Vagina (tissue), 2 donors: ENCODE data around the gene ESPN. TPM values are rescaled to one million over a fixed set of nuclear protein-coding genes. Genes with fewer than 3 reads are reported as not detected.

Source experiments
- DNase-seq, 2 donors: peaks; one replicate each; pipeline ENCODE4 v3.0.0-alpha.2; 2017; ENCODE audit errors: extremely low spot score in 2 of 2
- H3K27ac ChIP-seq: fragments of 200-600 bp; sonication (generic); one replicate; pipeline ENCODE4 v1.5.1; 2019
- H3K27me3 ChIP-seq: fragments of 200-600 bp; sonication (generic); one replicate; pipeline ENCODE4 v1.5.1; 2019
- H3K36me3 ChIP-seq, 2 donors: fragments of 200-600 bp; sonication (generic); one replicate each; pipeline ENCODE4 v1.5.1; 2017 to 2019
- H3K4me1 ChIP-seq: fragments of 200-600 bp; sonication (generic); one replicate; pipeline ENCODE4 v1.5.1; 2019
- H3K4me3 ChIP-seq, 2 donors: fragments of 200-600 bp; sonication (generic); 1 replicate in 1 of 2; 2 replicates in 1 of 2; pipeline ENCODE4 v1.5.1; 2016 to 2019
- H3K9me3 ChIP-seq: fragments of 200-600 bp; sonication (generic); one replicate; pipeline ENCODE4 v1.5.1; 2019
- POLR2A ChIP-seq, 2 donors: fragments of 450-650 bp; IDR thresholded peaks; one replicate each; pipeline ENCODE4 v1.6.1; 2017; ENCODE audit warnings: antibody characterized with exemption in 2 of 2, mild to moderate bottlenecking in 2 of 2, moderate library complexity in 2 of 2
- POLR2AphosphoS5 ChIP-seq, 2 donors: sonication (generic); formaldehyde crosslinking; IDR thresholded peaks; one replicate each; pipeline ENCODE4 v1.9.0; 2017; ENCODE audit warnings: antibody characterized with exemption in 2 of 2, mild to moderate bottlenecking in 2 of 2, low read depth in 1 of 2; ENCODE audit not compliant: insufficient read depth in 1 of 2
- intact Hi-C: fragments of 100-400 bp; cut with DNase I; formaldehyde crosslinking; loops from one replicate; pipeline ENCODE4 v1.15.1; 2023
- total RNA-seq: library from RNA; depleted of rRNA; stranded (reverse); fragments of >200 nt; gene quantifications from one replicate; pipeline ENCODE4 v1.2.3, GENCODE V29; 2016
- TF ChIP-seq, protein P1 (sequence below), 3 experiments: fragments of 450-650 bp in 2 of 3; fragments of 200-600 bp in 1 of 3; sonication (generic) in 1 of 3; IDR thresholded peaks; one replicate each; pipeline ENCODE4 v1.5.1; 2017 to 2019; ENCODE audit warnings: antibody characterized with exemption in 3 of 3, mild to moderate bottlenecking in 2 of 3, moderate library complexity in 2 of 3

Gene ESPN
- total RNA-seq, 1 donor from 2014 or later = 77.1 TPM

DNA sequence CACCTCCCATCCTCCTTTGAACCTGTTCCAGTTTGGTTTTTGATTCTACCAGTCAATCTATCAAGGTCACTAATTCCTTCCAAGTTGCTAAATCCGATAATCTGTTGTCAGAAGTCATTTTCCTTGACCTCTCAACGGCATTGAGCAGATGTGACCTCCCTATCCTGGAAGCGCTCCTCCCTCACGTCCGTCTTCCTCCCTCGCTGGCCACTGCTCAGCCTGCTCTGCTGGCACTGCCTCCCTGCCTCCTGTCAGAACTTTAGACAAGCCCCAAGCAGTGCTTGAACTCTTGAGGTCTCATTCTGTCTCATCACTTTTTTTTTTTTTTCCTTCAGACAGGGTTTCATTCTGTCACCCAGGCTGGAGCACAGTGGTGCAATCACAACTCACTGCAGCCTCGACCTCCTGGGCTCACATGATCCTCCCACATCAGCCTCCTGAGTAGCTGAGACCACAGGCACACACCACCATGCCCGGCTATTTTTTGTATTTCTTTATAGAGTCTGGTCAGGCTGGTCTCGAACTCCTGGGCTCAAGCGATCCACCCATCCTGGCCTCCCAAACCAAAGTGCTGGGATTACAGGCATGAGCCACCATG is 26.6 kb upstream of the ESPN start:
- H3K27ac ChIP-seq = no peak overlapping the region
- H3K4me3 ChIP-seq = no peak overlapping the region
- no peaks in the 10 kb centered on the region for H3K36me3 ChIP-seq
- no peak for DNase-seq
- H3K4me1 ChIP-seq = peaks cover 6% of the 10 kb centered on the region
- H3K9me3 ChIP-seq = no peaks in the 10 kb centered on the region
- H3K27me3 ChIP-seq = no peaks in the 10 kb centered on the region
- intact Hi-C loops = no loop called here
- TF ChIP-seq POLR2A (IDR thresholded peaks at IDR 0.05) = no peak
- TF ChIP-seq, protein P1, sequence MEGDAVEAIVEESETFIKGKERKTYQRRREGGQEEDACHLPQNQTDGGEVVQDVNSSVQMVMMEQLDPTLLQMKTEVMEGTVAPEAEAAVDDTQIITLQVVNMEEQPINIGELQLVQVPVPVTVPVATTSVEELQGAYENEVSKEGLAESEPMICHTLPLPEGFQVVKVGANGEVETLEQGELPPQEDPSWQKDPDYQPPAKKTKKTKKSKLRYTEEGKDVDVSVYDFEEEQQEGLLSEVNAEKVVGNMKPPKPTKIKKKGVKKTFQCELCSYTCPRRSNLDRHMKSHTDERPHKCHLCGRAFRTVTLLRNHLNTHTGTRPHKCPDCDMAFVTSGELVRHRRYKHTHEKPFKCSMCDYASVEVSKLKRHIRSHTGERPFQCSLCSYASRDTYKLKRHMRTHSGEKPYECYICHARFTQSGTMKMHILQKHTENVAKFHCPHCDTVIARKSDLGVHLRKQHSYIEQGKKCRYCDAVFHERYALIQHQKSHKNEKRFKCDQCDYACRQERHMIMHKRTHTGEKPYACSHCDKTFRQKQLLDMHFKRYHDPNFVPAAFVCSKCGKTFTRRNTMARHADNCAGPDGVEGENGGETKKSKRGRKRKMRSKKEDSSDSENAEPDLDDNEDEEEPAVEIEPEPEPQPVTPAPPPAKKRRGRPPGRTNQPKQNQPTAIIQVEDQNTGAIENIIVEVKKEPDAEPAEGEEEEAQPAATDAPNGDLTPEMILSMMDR (IDR thresholded peaks at IDR 0.05) = no peak
- no peak for TF ChIP-seq POLR2AphosphoS5 (IDR thresholded peaks at IDR 0.05; ENCODE audit: insufficient read depth in 1 of 2, low read depth in 1 of 2)

DNA sequence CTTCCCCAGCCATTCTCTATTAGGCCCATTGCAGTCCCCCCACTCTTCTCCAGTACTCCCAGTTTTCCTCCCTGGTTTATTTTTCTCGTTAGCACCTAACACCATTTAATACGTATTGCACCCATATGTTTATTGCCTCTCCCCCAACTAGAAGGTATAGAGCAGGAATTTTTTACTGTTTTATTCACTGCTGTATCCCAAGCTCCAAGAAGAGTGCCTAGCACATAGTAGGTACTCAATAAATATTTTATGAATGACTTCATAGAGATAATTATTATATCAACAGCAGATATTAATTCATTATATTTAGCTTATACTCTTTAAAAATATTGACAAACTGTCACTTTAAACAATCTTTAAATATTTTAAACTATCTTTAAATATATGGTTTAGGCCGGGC is 25.3 kb upstream of the ESPN start:
- intact Hi-C loops = no loop called here
- DNase-seq = no peak
- H3K4me3 ChIP-seq = no peak overlapping the region
- TF ChIP-seq POLR2AphosphoS5 (IDR thresholded peaks at IDR 0.05; ENCODE audit: insufficient read depth in 1 of 2, low read depth in 1 of 2) = no peak
- TF ChIP-seq, protein P1 (IDR thresholded peaks at IDR 0.05) = no peak
- no peak for TF ChIP-seq POLR2A (IDR thresholded peaks at IDR 0.05)
- no peaks in the 10 kb centered on the region for H3K36me3 ChIP-seq
- H3K27me3 ChIP-seq = no peaks in the 10 kb centered on the region
- no peak overlapping the region for H3K27ac ChIP-seq
- peaks cover 2% of the 10 kb centered on the region for H3K4me1 ChIP-seq
- H3K9me3 ChIP-seq = no peaks in the 10 kb centered on the region

DNA sequence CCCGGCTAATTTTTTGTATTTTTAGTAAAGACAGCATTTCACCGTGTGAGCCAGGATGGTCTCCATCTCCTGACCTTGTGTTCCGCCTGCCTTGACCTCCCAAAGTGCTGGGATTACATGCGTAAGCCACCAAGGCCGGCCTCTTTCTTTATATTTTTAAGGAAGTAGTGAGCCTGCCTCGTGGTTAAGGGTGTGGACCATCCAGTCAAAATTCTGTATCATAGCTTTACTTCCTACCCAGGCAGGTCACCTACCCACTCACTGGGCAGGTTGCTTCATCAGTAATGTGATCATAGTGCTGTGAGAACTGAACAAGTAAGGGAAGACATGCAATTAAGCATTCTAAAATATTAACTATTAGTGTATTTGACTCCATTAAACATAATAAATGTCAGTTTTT is 22.9 kb upstream of the ESPN start:
- Histone ChIP-seq H3K4me3 (no peak overlapping the region), H3K27ac (no peak overlapping the region), H3K4me1 (no peaks in the 10 kb centered on the region), H3K9me3 (no peaks in the 10 kb centered on the region), H3K27me3 (no peaks in the 10 kb centered on the region), H3K36me3 (no peaks in the 10 kb centered on the region)
- no peak for TF ChIP-seq POLR2A (IDR thresholded peaks at IDR 0.05)
- TF ChIP-seq, protein P1 (IDR thresholded peaks at IDR 0.05) = no peak
- peak in 1 of 2 donors; percentile 69 for TF ChIP-seq POLR2AphosphoS5 (IDR thresholded peaks at IDR 0.05; ENCODE audit: insufficient read depth in 1 of 2, low read depth in 1 of 2)
- intact Hi-C loops = loop anchor here (5.0 kb wide), 1 partner anchor 154 kb away; no protein-coding TSS in a partner anchor
- no peak for DNase-seq

GRCh38 chr1:6408023-6408422 is 16.6 kb upstream of the ESPN start:
- Histone ChIP-seq H3K36me3 (no peaks in the 10 kb centered on the region), H3K4me3 (no peak overlapping the region), H3K9me3 (no peaks in the 10 kb centered on the region), H3K27me3 (no peaks in the 10 kb centered on the region), H3K27ac (no peak overlapping the region), H3K4me1 (no peaks in the 10 kb centered on the region)
- TF ChIP-seq, protein P1 (IDR thresholded peaks at IDR 0.05) = no peak
- no peak for TF ChIP-seq POLR2A (IDR thresholded peaks at IDR 0.05)
- no peak for TF ChIP-seq POLR2AphosphoS5 (IDR thresholded peaks at IDR 0.05; ENCODE audit: insufficient read depth in 1 of 2, low read depth in 1 of 2)
- intact Hi-C loops = no loop called here
- no peak for DNase-seq

DNA sequence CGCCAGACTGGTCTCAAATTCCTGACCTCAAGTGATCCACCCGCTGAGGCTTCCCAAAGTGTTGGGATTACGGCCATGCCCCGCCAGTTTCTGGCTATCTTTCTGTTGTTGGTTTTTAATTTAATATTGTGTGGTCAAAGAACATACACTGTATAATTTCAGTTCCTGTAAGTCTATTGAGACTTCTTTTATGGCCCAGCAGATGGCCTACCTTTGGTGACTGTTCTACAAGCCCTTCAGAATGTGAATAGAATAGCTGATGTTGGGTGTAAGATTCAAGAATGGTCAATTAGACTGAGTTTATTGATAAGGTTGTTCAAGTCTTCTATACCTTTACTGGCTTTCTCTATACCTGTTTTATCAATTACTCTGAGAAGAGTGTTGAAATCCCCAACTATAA is 15.5 kb upstream of the ESPN start:
- intact Hi-C loops = no loop called here
- no peaks in the 10 kb centered on the region for H3K4me1 ChIP-seq
- DNase-seq = no peak
- no peaks in the 10 kb centered on the region for H3K36me3 ChIP-seq
- no peak overlapping the region for H3K27ac ChIP-seq
- H3K27me3 ChIP-seq = no peaks in the 10 kb centered on the region
- H3K9me3 ChIP-seq = no peaks in the 10 kb centered on the region
- TF ChIP-seq, protein P1 (IDR thresholded peaks at IDR 0.05) = no peak
- TF ChIP-seq POLR2A (IDR thresholded peaks at IDR 0.05) (no peak), POLR2AphosphoS5 (IDR thresholded peaks at IDR 0.05; ENCODE audit: insufficient read depth in 1 of 2, low read depth in 1 of 2) (no peak)
- H3K4me3 ChIP-seq = no peak overlapping the region
